HG03097 (cell line): Measurements from ENCODE around the gene EYS.
"Not testable (repeated sequence)": the region's sequence is repeated elsewhere in the genome, so short reads cannot be mapped to it uniquely, and the experiment has no call there.

Experiments
- ATAC-seq: cut with Tn5 transposase; IDR thresholded peaks from one replicate; pipeline ENCODE4 v1.9.1; 2021; ENCODE audit not compliant: unreplicated experiment, low FRiP score

The EYS gene

GRCh38 chr6:63821442-63821841, 1885.6 kb downstream of the EYS start:
- ATAC-seq: no peak

GRCh38 chr6:63819831-63820230, 1887.2 kb downstream of the EYS start:
- no peak for ATAC-seq

- ATAC-seq: no peak
Observed at GRCh38 chr6:63817492-63818050, 1889.5 kb downstream of the EYS start.

- no peak for ATAC-seq
Observed at GRCh38 chr6:63816982-63817436, 1890.0 kb downstream of the EYS start.

GRCh38 chr6:63816401-63816981, 1890.5 kb downstream of the EYS start:
- ATAC-seq: no peak

GRCh38 chr6:63814459-63814858, 1892.6 kb downstream of the EYS start:
- no peak for ATAC-seq

GRCh38 chr6:63813566-63814120, 1893.4 kb downstream of the EYS start:
- ATAC-seq: no peak

GRCh38 chr6:63808576-63808975, 1898.5 kb downstream of the EYS start:
- no peak for ATAC-seq

- ATAC-seq: no peak
Observed at GRCh38 chr6:63807056-63807455, 1900.0 kb downstream of the EYS start.

- no peak for ATAC-seq
Observed at GRCh38 chr6:63806573-63806913, 1900.5 kb downstream of the EYS start.

GRCh38 chr6:63805808-63806572, 1901.0 kb downstream of the EYS start:
- no peak for ATAC-seq

GRCh38 chr6:63805345-63805744, 1901.7 kb downstream of the EYS start:
- no peak for ATAC-seq

GRCh38 chr6:63804381-63804956, 1902.6 kb downstream of the EYS start:
- ATAC-seq: no peak

GRCh38 chr6:63803371-63803770, 1903.7 kb downstream of the EYS start:
- no peak for ATAC-seq

- no peak for ATAC-seq
Observed at GRCh38 chr6:63802606-63803206, 1904.3 kb downstream of the EYS start.

GRCh38 chr6:63800386-63800785, 1906.6 kb downstream of the EYS start:
- not testable (repeated sequence) for ATAC-seq

GRCh38 chr6:63799813-63800212, 1907.2 kb downstream of the EYS start:
- ATAC-seq: no peak

GRCh38 chr6:63799313-63799712, 1907.7 kb downstream of the EYS start:
- no peak for ATAC-seq

GRCh38 chr6:63798378-63798777, 1908.6 kb downstream of the EYS start:
- ATAC-seq: no peak

- ATAC-seq: no peak
Observed at GRCh38 chr6:63797721-63798120, 1909.3 kb downstream of the EYS start.

- no peak for ATAC-seq
Observed at GRCh38 chr6:63795826-63796225, 1911.2 kb downstream of the EYS start.
